Kidney capillary endothelial cell (primary cell): ENCODE results near the gene MYOT.
"Not testable (repeated sequence)": the region's sequence is repeated elsewhere in the genome, so short reads cannot be mapped to it uniquely, and the experiment has no call there.

Source experiments
- DNase-seq: peaks from one replicate; pipeline ENCODE4 v3.0.0-alpha.2; 2018; ENCODE audit warnings: low spot score

Gene MYOT

GRCh38 chr5:137856916-137857862 lies 10.5 kb upstream of the MYOT start:
- no peak for DNase-seq

- no peak for DNase-seq
These were observed 9.3 kb upstream of the MYOT start for GRCh38 chr5:137858223-137858916.

- no peak for DNase-seq
These were observed 8.7 kb upstream of the MYOT start for GRCh38 chr5:137858954-137859353.

GRCh38 chr5:137862251-137862650 lies 5.4 kb upstream of the MYOT start:
- DNase-seq: no peak

- DNase-seq: not testable (repeated sequence)
These were observed 4.0 kb upstream of the MYOT start for GRCh38 chr5:137863653-137864052.

GRCh38 chr5:137866541-137867388 lies 895 bp upstream of the MYOT start:
- no peak for DNase-seq

- no peak for DNase-seq
These were observed 3.1 kb downstream of the MYOT start for GRCh38 chr5:137870647-137871339.

GRCh38 chr5:137871571-137871970 lies 3.9 kb downstream of the MYOT start:
- DNase-seq: no peak

- no peak for DNase-seq
These were observed 4.8 kb downstream of the MYOT start for GRCh38 chr5:137872466-137872865.

- no peak for DNase-seq
These were observed 8.4 kb downstream of the MYOT start for GRCh38 chr5:137876101-137876500.

- no peak for DNase-seq
These were observed 12.7 kb downstream of the MYOT start for GRCh38 chr5:137880313-137880712.

- no peak for DNase-seq
These were observed 20.2 kb downstream of the MYOT start for GRCh38 chr5:137887831-137888230.

GRCh38 chr5:137888466-137888862 lies 20.8 kb downstream of the MYOT start:
- DNase-seq: no peak

GRCh38 chr5:137888863-137889759 lies 21.5 kb downstream of the MYOT start, which contains the start of gene PKD2L2:
Gene PKD2L2, plus strand, starts transcription at chr5:137889457. Its CDS starts 35 bp downstream, at chr5:137889492.
- peak; percentile 77 for DNase-seq

GRCh38 chr5:137890845-137891244 lies 23.2 kb downstream of the MYOT start:
- no peak for DNase-seq

GRCh38 chr5:137891849-137892248 lies 24.2 kb downstream of the MYOT start:
- DNase-seq: no peak

GRCh38 chr5:137894586-137894985 lies 26.9 kb downstream of the MYOT start:
- no peak for DNase-seq

- DNase-seq: no peak
These were observed 28.9 kb downstream of the MYOT start for GRCh38 chr5:137896560-137896959.

GRCh38 chr5:137899493-137899892 lies 31.8 kb downstream of the MYOT start:
- DNase-seq: no peak

- no peak for DNase-seq
These were observed 33.6 kb downstream of the MYOT start for GRCh38 chr5:137901011-137901817.
